ENCODE data around the gene DTWD1. TPM values are rescaled to one million over a fixed set of nuclear protein-coding genes. Genes with fewer than 3 reads are reported as not detected.

Gene DTWD1
- total and polyA plus RNA-seq, 2 of the 13 experiments (the other 11 are each of a cell fraction or from before 2014, with no cell fraction given), result 12.7 to 18.3 TPM

GRCh38 chr15:49606594-49606993 is 14.3 kb upstream of the DTWD1 start:
- H3K4me1 ChIP-seq (ENCODE audit: insufficient read depth, low read length), result no peaks in the 10 kb centered on the region
- CTCF ChIA-PET (ENCODE audit: low intra/inter-chr PET ratio, low total read pairs), result no interaction called here
- intact Hi-C loops (cut with micrococcal nuclease; ENCODE audit: unreplicated experiment), result no loop called here
- no peak overlapping the region for H3K4me3 ChIP-seq (replicated peaks in 1 of 3; ENCODE audit: insufficient read depth in 1 of 3, low read depth in 2 of 3, low read length in 3 of 3)
- DNase-seq (ENCODE audit: low spot score) (no peak), ATAC-seq (no peak), FAIRE-seq (no peak)
- POLR2A ChIA-PET, result interaction anchor here (1.0 kb wide), 1 partner anchor 14 kb away, joined by 3 read pairs; no protein-coding TSS in a partner anchor
- TF ChIP-seq ZNF879 (CRISPR knock-in tag; IDR thresholded peaks at IDR 0.05) (no peak), ZNF703 (CRISPR knock-in tag; IDR thresholded peaks at IDR 0.05; ENCODE audit: borderline replicate concordance) (no peak), YEATS2 (CRISPR knock-in tag; IDR thresholded peaks at IDR 0.05; ENCODE audit: borderline replicate concordance) (no peak), ZNF709 (CRISPR knock-in tag; IDR thresholded peaks at IDR 0.05) (no peak), GABPB1 (CRISPR knock-in tag; IDR thresholded peaks at IDR 0.05) (no peak), GATAD2A (CRISPR knock-in tag; IDR thresholded peaks at IDR 0.05) (no peak), ZNF24 (IDR thresholded peaks at IDR 0.05) (no peak), ZMYM4 (CRISPR knock-in tag; IDR thresholded peaks at IDR 0.05) (no peak)
- no peaks in the 10 kb centered on the region for H3K79me2 ChIP-seq (ENCODE audit: insufficient read depth, low read length)
- H3K27ac ChIP-seq (ENCODE audit: extremely low read length, insufficient read depth, low read length), result no peak overlapping the region
- H2AFZ ChIP-seq (ENCODE audit: low read length), result no peak overlapping the region
- H4K20me1 ChIP-seq (ENCODE audit: insufficient read depth, low read length), result no peaks in the 10 kb centered on the region
- no peaks in the 10 kb centered on the region for H3K27me3 ChIP-seq (ENCODE audit: control insufficient read depth in 1 of 2, insufficient read depth in 2 of 2, low read length in 2 of 2)
- H3K9ac ChIP-seq (ENCODE audit: insufficient read depth, low read depth, low read length), result no peak overlapping the region
- in situ Hi-C loops (cut with HindIII; ENCODE audit: extremely low pct_ligation_motif_present, low pct_unique_long_range_greater_than_20kb), result no loop called here
- H3K4me2 ChIP-seq (ENCODE audit: low read depth, low read length), result no peak overlapping the region
- BruUV-seq (replicated peaks), result no TSS peak
- H3K36me3 ChIP-seq (replicated peaks in 1 of 2; ENCODE audit: control insufficient read depth in 1 of 2, insufficient read depth in 2 of 2, low read length in 2 of 2), result no peaks in the 10 kb centered on the region
- no peaks in the 10 kb centered on the region for H3K9me3 ChIP-seq (ENCODE audit: low read length)

- in situ Hi-C loops (cut with HindIII; ENCODE audit: extremely low pct_ligation_motif_present, low pct_unique_long_range_greater_than_20kb), result no loop called here
- POLR2A ChIA-PET, result no interaction called here
- TF ChIP-seq RBAK (CRISPR knock-in tag; IDR thresholded peaks at IDR 0.05) (no peak), ETS1 (CRISPR knock-in tag; IDR thresholded peaks at IDR 0.05) (no peak), MIER2 (CRISPR knock-in tag; IDR thresholded peaks at IDR 0.05) (no peak), MED13 (CRISPR knock-in tag; IDR thresholded peaks at IDR 0.05) (no peak), ZNF441 (CRISPR knock-in tag; IDR thresholded peaks at IDR 0.05; ENCODE audit: borderline replicate concordance) (no peak), FOXO4 (CRISPR knock-in tag; conservative IDR thresholded peaks at IDR 0.05) (no peak), CCAR2 (optimal IDR thresholded peaks at IDR 0.05; ENCODE audit: low read depth, low read length) (no peak), EP300 (IDR thresholded peaks at IDR 0.05; ENCODE audit: low read depth in 2 of 2, low read length in 2 of 2) (no peak), EP300 (CRISPR knock-in tag; IDR thresholded peaks at IDR 0.05; ENCODE audit: borderline replicate concordance) (no peak), SIN3B (IDR thresholded peaks at IDR 0.05; ENCODE audit: low read length) (no peak), ONECUT2 (CRISPR knock-in tag; IDR thresholded peaks at IDR 0.05) (no peak), ZNF652 (CRISPR knock-in tag; IDR thresholded peaks at IDR 0.05; ENCODE audit: borderline replicate concordance, low read depth) (no peak)
Measured at GRCh38 chr15:49610157-49610918, 10.5 kb upstream of the DTWD1 start.

More at GRCh38 chr15:49610157-49610918, 10.5 kb upstream of the DTWD1 start:
- Histone ChIP-seq H4K20me1 (ENCODE audit: insufficient read depth, low read length) (no peaks in the 10 kb centered on the region), H3K79me2 (ENCODE audit: insufficient read depth, low read length) (no peaks in the 10 kb centered on the region), H3K9ac (ENCODE audit: insufficient read depth, low read depth, low read length) (no peak overlapping the region), H3K4me1 (ENCODE audit: insufficient read depth, low read length) (no peaks in the 10 kb centered on the region), H3K4me3 (replicated peaks in 1 of 3; ENCODE audit: insufficient read depth in 1 of 3, low read depth in 2 of 3, low read length in 3 of 3) (no peak overlapping the region), H3K36me3 (replicated peaks in 1 of 2; ENCODE audit: control insufficient read depth in 1 of 2, insufficient read depth in 2 of 2, low read length in 2 of 2) (no peaks in the 10 kb centered on the region), H3K4me2 (ENCODE audit: low read depth, low read length) (no peak overlapping the region), H3K27me3 (ENCODE audit: control insufficient read depth in 1 of 2, insufficient read depth in 2 of 2, low read length in 2 of 2) (no peaks in the 10 kb centered on the region), H3K9me3 (ENCODE audit: low read length) (no peaks in the 10 kb centered on the region), H2AFZ (ENCODE audit: low read length) (no peak overlapping the region), H3K27ac (ENCODE audit: extremely low read length, insufficient read depth, low read length) (no peak overlapping the region)
- intact Hi-C loops (cut with micrococcal nuclease; ENCODE audit: unreplicated experiment), result no loop called here
- no TSS peak for BruUV-seq (replicated peaks)
- CTCF ChIA-PET (ENCODE audit: low intra/inter-chr PET ratio, low total read pairs), result no interaction called here
- FAIRE-seq, result no peak
- WGBS (ENCODE audit: low lambda C conversion rate), result 69% methylated on average over 2 of the region's 2 CpGs
- ATAC-seq, result no peak
- DNase-seq (ENCODE audit: low spot score), result no peak

All from HepG2 (cell line).